Tibial nerve (tissue), 4 donors: ENCODE measurements around the gene SYNM.

Experiments used
- EP300 ChIP-seq, 2 donors: sonication (generic); formaldehyde crosslinking; IDR thresholded peaks; one replicate each; pipeline ENCODE4 v1.6.1; 2017; ENCODE audit warnings: antibody characterized with exemption in 2 of 2, mild to moderate bottlenecking in 1 of 2
- POLR2A ChIP-seq, 2 donors: fragments of 450-650 bp; IDR thresholded peaks; one replicate each; pipeline ENCODE4 v1.6.1; 2017; ENCODE audit warnings: antibody characterized with exemption in 2 of 2, mild to moderate bottlenecking in 2 of 2, moderate library complexity in 2 of 2
- TF ChIP-seq, protein P1 (sequence below), 5 experiments: fragments of 200-600 bp in 3 of 5; fragments of 450-650 bp in 2 of 5; sonication (generic) in 3 of 5; IDR thresholded peaks; one replicate each; pipeline ENCODE4 v1.5.1; 2016 to 2019; ENCODE audit warnings: antibody characterized with exemption in 5 of 5, mild to moderate bottlenecking in 3 of 5, moderate library complexity in 2 of 5

- TF ChIP-seq, protein P1, sequence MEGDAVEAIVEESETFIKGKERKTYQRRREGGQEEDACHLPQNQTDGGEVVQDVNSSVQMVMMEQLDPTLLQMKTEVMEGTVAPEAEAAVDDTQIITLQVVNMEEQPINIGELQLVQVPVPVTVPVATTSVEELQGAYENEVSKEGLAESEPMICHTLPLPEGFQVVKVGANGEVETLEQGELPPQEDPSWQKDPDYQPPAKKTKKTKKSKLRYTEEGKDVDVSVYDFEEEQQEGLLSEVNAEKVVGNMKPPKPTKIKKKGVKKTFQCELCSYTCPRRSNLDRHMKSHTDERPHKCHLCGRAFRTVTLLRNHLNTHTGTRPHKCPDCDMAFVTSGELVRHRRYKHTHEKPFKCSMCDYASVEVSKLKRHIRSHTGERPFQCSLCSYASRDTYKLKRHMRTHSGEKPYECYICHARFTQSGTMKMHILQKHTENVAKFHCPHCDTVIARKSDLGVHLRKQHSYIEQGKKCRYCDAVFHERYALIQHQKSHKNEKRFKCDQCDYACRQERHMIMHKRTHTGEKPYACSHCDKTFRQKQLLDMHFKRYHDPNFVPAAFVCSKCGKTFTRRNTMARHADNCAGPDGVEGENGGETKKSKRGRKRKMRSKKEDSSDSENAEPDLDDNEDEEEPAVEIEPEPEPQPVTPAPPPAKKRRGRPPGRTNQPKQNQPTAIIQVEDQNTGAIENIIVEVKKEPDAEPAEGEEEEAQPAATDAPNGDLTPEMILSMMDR (IDR thresholded peaks at IDR 0.05) = no peak
- no peak for TF ChIP-seq POLR2A (IDR thresholded peaks at IDR 0.05)
- TF ChIP-seq EP300 (IDR thresholded peaks at IDR 0.05) = no peak
Measured at GRCh38 chr15:99096894-99097426, 7.9 kb upstream of the SYNM start.
